HFF-Myc (cell line): ENCODE data around the gene NUP210.

Experiments used
- DNase-seq: peaks from one replicate; pipeline ENCODE4 v3.0.0-alpha.2; 2011; ENCODE audit warnings: low read depth; ENCODE audit errors: extremely low read depth
- H3K4me3 ChIP-seq: replicated peaks from 2 replicates; pipeline ENCODE4 v1.5.1; 2011; ENCODE audit warnings: low read depth, mild to moderate bottlenecking, control low read depth, low read length
- TF ChIP-seq, protein P1 (sequence below): IDR thresholded peaks from 2 replicates; pipeline ENCODE4 v1.5.1; 2012; ENCODE audit warnings: mild to moderate bottlenecking, low read depth, low read length, control low read depth; ENCODE audit errors: missing control alignments

Gene NUP210

DNA sequence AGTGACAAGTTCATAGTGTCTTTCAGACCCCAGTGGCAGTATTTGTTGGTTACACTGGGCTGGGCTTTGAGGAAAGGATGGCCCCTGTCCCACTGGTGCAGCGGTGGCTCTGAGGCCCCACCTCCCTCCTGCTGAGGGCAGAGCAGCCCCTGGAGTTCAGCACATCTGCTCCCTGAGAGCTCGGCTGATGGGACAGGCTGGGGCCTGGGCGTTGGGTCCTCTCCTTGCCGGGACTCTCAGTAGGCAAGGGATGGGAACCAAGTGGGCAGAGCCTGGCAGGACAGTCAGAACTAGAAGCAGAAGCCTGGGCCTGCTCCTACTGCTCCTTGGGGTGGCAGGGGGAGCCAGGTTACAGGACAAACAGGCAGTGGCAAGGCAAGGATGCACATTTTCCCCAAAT, 114.5 kb downstream of the NUP210 start:
- no peak for DNase-seq
- TF ChIP-seq, protein P1, sequence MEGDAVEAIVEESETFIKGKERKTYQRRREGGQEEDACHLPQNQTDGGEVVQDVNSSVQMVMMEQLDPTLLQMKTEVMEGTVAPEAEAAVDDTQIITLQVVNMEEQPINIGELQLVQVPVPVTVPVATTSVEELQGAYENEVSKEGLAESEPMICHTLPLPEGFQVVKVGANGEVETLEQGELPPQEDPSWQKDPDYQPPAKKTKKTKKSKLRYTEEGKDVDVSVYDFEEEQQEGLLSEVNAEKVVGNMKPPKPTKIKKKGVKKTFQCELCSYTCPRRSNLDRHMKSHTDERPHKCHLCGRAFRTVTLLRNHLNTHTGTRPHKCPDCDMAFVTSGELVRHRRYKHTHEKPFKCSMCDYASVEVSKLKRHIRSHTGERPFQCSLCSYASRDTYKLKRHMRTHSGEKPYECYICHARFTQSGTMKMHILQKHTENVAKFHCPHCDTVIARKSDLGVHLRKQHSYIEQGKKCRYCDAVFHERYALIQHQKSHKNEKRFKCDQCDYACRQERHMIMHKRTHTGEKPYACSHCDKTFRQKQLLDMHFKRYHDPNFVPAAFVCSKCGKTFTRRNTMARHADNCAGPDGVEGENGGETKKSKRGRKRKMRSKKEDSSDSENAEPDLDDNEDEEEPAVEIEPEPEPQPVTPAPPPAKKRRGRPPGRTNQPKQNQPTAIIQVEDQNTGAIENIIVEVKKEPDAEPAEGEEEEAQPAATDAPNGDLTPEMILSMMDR, result no peak
- no peak overlapping the region for H3K4me3 ChIP-seq

DNA sequence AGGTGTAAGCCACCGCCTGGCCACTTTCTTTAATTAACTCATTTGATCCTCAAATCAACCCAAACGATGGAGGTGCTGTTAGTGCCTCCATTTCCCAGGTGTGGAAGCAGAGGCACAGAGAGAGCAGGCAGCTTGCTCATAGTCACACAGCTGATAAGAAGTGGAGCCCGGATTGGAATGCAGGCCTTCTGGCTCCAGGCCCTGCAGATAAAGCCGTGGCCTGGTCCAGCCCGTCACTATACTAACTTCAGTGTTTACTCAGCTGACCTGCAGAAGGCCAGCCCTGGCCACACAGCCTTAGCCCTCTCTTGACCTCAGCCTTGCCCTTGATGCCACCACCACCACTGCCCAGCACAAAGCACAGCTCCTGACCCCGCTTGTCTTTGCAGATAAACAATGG, 116.7 kb downstream of the NUP210 start:
- H3K4me3 ChIP-seq, result no peak overlapping the region
- TF ChIP-seq, protein P1, result no peak
- DNase-seq, result no peak

DNA sequence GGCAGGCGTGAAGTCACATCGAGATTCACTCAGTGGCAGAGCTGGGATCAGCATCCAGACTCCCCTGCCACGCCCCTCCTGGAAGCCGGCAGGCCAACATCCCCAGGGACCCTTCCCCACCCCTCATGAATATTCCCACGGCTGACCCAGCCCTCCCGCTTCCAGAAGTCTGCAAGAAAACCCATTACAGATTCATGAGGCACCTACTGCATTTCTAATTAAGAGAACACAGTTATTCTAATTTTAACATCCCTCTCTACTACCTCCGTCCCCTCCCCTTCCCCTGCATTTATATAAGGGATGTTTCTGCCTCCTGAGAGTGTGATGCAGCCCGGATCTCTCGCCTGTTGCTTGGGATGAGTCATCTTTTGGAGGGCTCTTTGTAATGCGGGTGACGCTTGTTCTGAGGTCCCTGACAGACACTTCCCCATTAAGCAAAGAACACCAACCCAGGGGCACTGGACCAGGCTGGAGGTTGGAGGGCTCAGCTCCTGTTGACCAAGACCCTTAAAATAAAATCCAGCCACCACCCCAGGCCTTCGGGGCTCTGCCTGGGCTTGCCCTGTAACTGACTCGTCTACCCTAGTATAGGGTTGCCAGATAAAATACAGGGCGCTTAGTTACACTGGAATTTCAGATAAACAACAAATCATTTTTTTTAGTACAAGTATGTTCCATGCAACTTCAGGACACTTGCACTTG, 118.7 kb downstream of the NUP210 start:
- TF ChIP-seq, protein P1, result no peak
- peak; percentile 63 for DNase-seq
- no peak overlapping the region for H3K4me3 ChIP-seq

DNA sequence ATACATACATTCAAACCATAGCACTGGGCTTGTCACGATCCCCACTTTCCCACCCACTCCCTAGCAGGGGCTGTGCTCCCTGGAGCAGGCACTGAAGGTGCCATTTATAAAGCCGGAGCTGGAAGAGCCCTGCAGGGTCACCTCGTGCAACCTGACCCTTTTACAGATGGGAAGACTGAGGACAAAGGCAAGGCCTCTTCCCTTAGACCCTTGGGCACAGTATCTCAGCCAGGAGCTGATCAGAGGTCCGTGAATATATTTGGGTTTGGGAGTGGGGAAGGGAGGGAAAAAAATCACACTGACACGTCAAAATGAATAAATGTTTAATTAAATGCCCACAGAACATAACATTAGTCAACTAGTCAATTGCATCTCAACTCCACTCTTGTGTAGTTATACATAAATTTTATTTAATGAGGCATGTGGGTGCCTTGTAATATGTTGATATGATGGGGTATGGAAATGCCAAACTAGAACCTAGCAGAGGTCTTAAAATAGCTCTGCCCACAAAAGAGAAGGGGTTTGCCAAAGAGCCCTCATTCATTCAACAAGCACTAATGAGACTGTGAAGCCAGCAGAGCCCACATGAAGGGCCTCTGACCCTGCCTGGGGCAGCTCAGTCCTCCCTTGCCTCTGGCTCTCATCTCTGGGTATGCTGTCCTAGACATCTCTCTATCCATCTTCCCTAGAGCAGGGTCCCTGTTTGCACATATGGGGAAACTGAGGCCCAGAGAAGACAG, 119.4 kb downstream of the NUP210 start:
- no peak for DNase-seq
- no peak overlapping the region for H3K4me3 ChIP-seq
- TF ChIP-seq, protein P1, result no peak

DNA sequence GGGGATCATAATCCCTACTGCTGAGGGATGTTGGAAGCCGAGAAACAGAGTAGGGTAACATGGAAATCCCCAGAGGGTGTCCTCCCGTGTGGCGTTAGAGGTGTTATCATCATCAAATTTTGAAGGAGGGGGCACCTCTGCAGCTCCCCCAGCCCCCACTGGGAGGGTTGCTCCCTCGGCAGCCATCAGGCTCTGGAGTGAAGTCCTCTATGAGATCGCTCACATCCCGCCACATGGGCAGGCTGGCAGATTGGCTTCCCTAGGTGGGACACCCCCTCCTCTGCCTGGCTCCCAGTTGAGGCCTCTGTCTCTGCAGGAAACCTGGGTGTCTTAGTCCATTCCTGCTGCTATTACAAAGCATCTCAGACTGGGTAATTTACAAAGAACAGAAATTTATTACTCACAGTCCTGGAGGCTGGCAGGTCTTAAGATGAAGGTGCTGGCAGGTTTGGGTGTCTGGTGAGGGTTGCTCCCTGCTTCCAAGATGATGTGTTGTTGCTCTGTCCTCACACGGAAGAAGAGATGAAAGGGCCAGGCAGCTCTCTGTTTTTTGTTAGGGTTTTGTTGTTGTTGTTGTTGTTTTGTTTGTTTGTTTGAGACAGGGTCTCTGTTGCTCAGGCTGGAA, 120.5 kb downstream of the NUP210 start:
- TF ChIP-seq, protein P1, result no peak
- no peak overlapping the region for H3K4me3 ChIP-seq
- no peak for DNase-seq

DNA sequence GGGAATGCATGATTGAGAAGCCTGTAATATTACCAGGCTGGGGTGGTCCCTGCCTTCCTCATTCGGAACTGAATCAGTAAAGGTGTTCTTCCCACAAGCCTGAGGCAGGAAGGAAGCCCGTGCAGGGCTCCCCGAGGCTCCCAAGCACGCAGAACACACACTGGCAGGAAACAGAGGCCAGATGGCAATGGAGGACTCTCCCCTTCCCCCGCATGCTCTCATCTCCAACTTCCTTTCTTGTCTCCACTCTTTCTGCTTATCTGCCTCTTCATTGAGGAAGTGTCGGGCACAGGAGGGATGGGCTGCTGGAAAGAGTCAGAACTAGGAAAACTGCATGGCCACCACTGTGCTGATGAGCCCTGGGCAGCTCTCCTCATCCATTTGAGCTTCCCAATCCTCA, 123.5 kb downstream of the NUP210 start:
- no peak overlapping the region for H3K4me3 ChIP-seq
- TF ChIP-seq, protein P1, result no peak
- no peak for DNase-seq
